Measurements from ENCODE around the gene PTBP3. TPM values are rescaled to one million over a fixed set of nuclear protein-coding genes. Genes with fewer than 3 reads are reported as not detected.

The PTBP3 gene
- total RNA-seq, 1 experiment from 2014 or later: 141 TPM

- CTCF ChIA-PET: no interaction called here
- BruUV-seq (replicated peaks): no TSS peak
Observed at GRCh38 chr9:112242147-112242804, 91.1 kb downstream of the PTBP3 start.

DNA sequence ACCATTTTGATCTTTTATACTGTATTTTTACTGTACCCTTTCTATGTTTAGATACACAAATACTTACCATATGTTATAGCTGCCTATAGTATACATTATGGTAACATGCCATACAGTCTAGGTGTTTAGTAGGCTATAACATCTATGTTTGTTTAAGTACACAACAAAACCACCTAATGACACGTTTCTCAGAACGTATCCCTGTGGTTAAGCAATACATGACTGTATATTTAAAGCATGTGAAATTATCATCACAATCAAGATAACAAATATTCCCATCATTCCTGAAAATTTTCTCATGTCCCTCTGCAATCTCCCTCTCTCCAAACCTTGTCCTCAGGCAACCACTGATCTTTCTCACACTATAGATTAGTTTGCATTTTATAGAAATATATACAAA lies 91.9 kb downstream of the PTBP3 start:
- H3K4me1 ChIP-seq (replicated peaks; ENCODE audit: insufficient read depth): peaks cover 7% of the 10 kb centered on the region
- no peaks in the 10 kb centered on the region for H3K27me3 ChIP-seq (ENCODE audit: insufficient read depth, low read depth)
- H3K4me3 ChIP-seq: no peak overlapping the region
- no peak overlapping the region for H3K4me2 ChIP-seq
- no TSS peak for BruUV-seq (replicated peaks)
- H3K9me3 ChIP-seq (ENCODE audit: insufficient read depth, low read depth): no peaks in the 10 kb centered on the region
- ChIA-PET CTCF (no interaction called here), POLR2A (ENCODE audit: unreplicated experiment) (no interaction called here)
- peaks cover 12% of the 10 kb centered on the region; the same call in 1 of the 2 replicates for H3K79me2 ChIP-seq (ENCODE audit: low read depth)
- no peaks in the 10 kb centered on the region for H3K9me2 ChIP-seq (ENCODE audit: insufficient read depth)
- no peak for DNase-seq
- H3K27ac ChIP-seq: no peak overlapping the region
- no peak overlapping the region for H2AFZ ChIP-seq
- intact Hi-C loops (cut with micrococcal nuclease; ENCODE audit: unreplicated experiment): no loop called here
- H3K36me3 ChIP-seq (ENCODE audit: low read depth): peaks cover 17% of the 10 kb centered on the region; the same call in 1 of the 2 replicates
- peaks cover 5% of the 10 kb centered on the region; the same call in 1 of the 2 replicates for H3F3A ChIP-seq (ENCODE audit: insufficient read depth, low read depth)
- no peaks in the 10 kb centered on the region for H4K20me1 ChIP-seq (ENCODE audit: insufficient read depth)
- TF ChIP-seq EZH2 (IDR thresholded peaks at IDR 0.05; ENCODE audit: low read depth) (no peak), CTCF (conservative IDR thresholded peaks at IDR 0.05) (no peak)

More at GRCh38 chr9:112242147-112242804, 91.1 kb downstream of the PTBP3 start:
- Histone ChIP-seq H3K27ac (no peak overlapping the region), H3K36me3 (ENCODE audit: low read depth) (peaks cover 17% of the 10 kb centered on the region; the same call in 1 of the 2 replicates), H3K79me2 (ENCODE audit: low read depth) (peaks cover 11% of the 10 kb centered on the region; the same call in 1 of the 2 replicates), H2AFZ (no peak overlapping the region), H4K20me1 (ENCODE audit: insufficient read depth) (no peaks in the 10 kb centered on the region), H3K9me3 (ENCODE audit: insufficient read depth, low read depth) (no peaks in the 10 kb centered on the region), H3F3A (ENCODE audit: insufficient read depth, low read depth) (peaks cover 5% of the 10 kb centered on the region; the same call in 1 of the 2 replicates), H3K4me2 (no peak overlapping the region), H3K27me3 (ENCODE audit: insufficient read depth, low read depth) (no peaks in the 10 kb centered on the region), H3K4me1 (replicated peaks; ENCODE audit: insufficient read depth) (peaks cover 7% of the 10 kb centered on the region), H3K9me2 (ENCODE audit: insufficient read depth) (no peaks in the 10 kb centered on the region), H3K4me3 (no peak overlapping the region)
- intact Hi-C loops (cut with micrococcal nuclease; ENCODE audit: unreplicated experiment): no loop called here
- POLR2A ChIA-PET (ENCODE audit: unreplicated experiment): no interaction called here
- TF ChIP-seq CTCF (conservative IDR thresholded peaks at IDR 0.05): no peak
- TF ChIP-seq EZH2 (IDR thresholded peaks at IDR 0.05; ENCODE audit: low read depth): no peak
- no peak for DNase-seq

GRCh38 chr9:112239708-112240107 lies 93.7 kb downstream of the PTBP3 start:
- Histone ChIP-seq H3K36me3 (ENCODE audit: low read depth) (0 out of 2 replicates have a peak, but pooled peaks cover 7% of the 10 kb centered on the region), H3K27me3 (ENCODE audit: insufficient read depth, low read depth) (no peaks in the 10 kb centered on the region), H4K20me1 (ENCODE audit: insufficient read depth) (no peaks in the 10 kb centered on the region), H2AFZ (no peak overlapping the region), H3F3A (ENCODE audit: insufficient read depth, low read depth) (peaks cover 6% of the 10 kb centered on the region; the same call in 1 of the 2 replicates), H3K4me1 (replicated peaks; ENCODE audit: insufficient read depth) (peaks cover 7% of the 10 kb centered on the region), H3K4me2 (no peak overlapping the region), H3K4me3 (no peak overlapping the region), H3K9me3 (ENCODE audit: insufficient read depth, low read depth) (no peaks in the 10 kb centered on the region), H3K27ac (peak overlapping the region; percentile 29; the same call in 1 of the 2 replicates), H3K79me2 (ENCODE audit: low read depth) (peaks cover 12% of the 10 kb centered on the region; the same call in 1 of the 2 replicates), H3K9me2 (ENCODE audit: insufficient read depth) (no peaks in the 10 kb centered on the region)
- BruUV-seq (replicated peaks): no TSS peak
- TF ChIP-seq CTCF (conservative IDR thresholded peaks at IDR 0.05) (no peak), EZH2 (IDR thresholded peaks at IDR 0.05; ENCODE audit: low read depth) (no peak)
- DNase-seq: no peak
- CTCF ChIA-PET: no interaction called here
- intact Hi-C loops (cut with micrococcal nuclease; ENCODE audit: unreplicated experiment): no loop called here
- POLR2A ChIA-PET (ENCODE audit: unreplicated experiment): no interaction called here
